ENCODE results near the gene SHMT2. TPM values are rescaled to one million over a fixed set of nuclear protein-coding genes. Genes with fewer than 3 reads are reported as not detected.
"Not testable (repeated sequence)": the region's sequence is repeated elsewhere in the genome, so short reads cannot be mapped to it uniquely, and the experiment has no call there.

SHMT2 gene
- total RNA-seq, 4 donors from 2014 or later = 45.2 to 66.4 (median 55.0) TPM

DNA sequence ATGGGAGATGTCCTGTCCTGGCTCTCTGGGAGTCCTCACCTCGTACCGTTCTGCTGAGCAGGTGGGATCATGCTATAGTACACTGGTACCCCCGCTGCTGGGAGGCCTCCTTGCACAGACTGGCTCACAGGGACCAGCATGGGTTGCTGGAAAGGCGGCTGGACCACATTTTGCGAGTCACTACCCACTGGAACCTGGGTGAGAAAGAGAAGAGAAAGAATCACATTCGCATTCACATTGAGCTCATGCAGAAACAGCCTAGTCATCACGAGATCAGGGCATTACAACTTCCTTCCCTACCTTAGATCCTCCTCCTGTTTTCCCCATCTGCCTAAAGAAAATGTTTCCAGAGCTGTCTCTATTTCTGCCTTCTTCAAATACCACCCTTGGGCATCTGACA is 38.8 kb downstream of the SHMT2 start:
- DNase-seq (ENCODE audit: low spot score) = no peak
- TF ChIP-seq, protein P1, sequence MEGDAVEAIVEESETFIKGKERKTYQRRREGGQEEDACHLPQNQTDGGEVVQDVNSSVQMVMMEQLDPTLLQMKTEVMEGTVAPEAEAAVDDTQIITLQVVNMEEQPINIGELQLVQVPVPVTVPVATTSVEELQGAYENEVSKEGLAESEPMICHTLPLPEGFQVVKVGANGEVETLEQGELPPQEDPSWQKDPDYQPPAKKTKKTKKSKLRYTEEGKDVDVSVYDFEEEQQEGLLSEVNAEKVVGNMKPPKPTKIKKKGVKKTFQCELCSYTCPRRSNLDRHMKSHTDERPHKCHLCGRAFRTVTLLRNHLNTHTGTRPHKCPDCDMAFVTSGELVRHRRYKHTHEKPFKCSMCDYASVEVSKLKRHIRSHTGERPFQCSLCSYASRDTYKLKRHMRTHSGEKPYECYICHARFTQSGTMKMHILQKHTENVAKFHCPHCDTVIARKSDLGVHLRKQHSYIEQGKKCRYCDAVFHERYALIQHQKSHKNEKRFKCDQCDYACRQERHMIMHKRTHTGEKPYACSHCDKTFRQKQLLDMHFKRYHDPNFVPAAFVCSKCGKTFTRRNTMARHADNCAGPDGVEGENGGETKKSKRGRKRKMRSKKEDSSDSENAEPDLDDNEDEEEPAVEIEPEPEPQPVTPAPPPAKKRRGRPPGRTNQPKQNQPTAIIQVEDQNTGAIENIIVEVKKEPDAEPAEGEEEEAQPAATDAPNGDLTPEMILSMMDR (IDR thresholded peaks at IDR 0.05) = no peak
- ATAC-seq (ENCODE audit: low FRiP score) = no peak

DNA sequence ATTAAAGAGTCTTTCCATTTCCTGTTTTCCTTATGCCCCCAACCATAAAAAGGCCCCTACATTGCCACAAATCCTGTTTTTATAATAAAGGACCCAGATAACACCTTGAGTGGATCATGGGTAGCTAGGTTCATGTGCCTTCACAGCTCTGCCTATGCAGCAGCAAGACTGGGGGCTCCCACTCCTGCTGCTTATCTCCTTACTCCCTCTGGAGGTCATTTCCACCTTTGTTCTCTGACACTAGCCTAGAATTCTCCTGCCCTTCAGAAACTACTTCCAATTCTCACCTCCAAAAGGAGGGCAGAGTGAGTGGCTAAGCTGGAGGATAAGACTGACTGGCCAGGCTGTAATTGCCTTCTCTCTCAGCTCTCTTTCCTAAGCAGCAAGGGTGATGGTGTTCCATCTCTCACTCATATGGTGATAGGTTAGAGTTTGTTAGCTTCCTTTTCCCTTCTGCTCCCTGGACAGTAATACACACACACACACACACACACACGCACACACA is 41.5 kb downstream of the SHMT2 start:
- TF ChIP-seq, protein P1 (IDR thresholded peaks at IDR 0.05) = no peak
- ATAC-seq (ENCODE audit: low FRiP score) = no peak

DNA sequence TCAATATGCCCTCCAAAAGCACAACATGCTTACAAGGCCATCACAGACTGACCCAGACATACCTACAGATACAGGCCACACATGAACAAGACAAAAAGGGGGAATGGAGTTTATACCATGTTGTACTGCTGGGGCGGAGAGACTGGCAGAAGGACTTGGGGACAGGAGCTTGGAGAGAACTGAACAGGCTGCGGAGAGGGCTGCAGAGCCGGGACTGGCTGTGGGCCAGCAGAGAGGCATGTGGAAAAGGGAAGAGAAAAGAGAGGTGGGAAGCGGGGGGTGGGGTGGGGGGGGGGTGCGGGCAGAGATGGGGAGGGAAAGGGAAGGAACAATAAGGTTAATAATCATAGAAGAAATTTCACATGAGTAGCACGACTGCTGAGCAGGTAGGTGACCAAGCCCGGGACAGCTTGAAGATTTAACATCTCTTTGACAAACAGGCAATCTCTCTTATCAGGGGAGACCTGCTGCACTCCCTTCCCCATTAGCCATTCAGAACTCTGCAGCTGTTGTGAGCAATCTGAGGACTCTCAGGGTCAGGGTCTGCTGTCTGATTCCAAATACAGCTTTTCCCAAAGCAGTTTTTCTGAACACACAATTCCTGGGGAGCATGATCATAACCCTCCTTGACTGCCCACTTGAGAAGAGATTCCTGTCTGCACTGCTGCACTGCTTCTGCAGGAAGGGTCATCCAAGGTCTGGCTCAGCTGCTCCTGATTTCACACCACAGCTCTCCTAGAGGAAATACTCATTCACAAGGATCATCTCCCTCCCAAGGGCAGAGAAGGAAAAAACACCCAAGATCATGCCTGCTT is 43.0 kb downstream of the SHMT2 start:
- ATAC-seq (ENCODE audit: low FRiP score) (no peak), DNase-seq (ENCODE audit: low spot score) (no peak)
- TF ChIP-seq, protein P1 (IDR thresholded peaks at IDR 0.05) = no peak

More for the DNA sequence above, 41.5 kb downstream of the SHMT2 start:
- DNase-seq (ENCODE audit: low spot score) = no peak

DNA sequence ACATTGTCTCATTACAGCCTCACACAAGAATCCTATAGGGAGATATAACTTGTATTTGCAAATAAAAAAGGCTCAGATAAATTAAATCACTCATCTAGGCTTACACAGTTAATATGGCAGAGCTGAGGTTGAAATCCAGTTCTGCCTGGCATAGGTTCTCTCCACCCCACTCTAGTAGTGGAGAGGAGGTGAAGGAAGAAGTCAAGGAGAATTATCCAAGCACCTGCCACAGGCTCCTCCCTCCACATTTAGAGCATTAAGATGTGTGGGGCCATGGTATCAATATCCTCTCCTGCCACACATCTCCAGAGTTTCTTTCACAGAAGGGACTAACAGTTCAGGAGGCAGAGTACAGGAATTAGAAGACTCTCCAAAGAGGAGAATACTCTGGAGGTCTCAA is 44.0 kb downstream of the SHMT2 start:
- ATAC-seq (ENCODE audit: low FRiP score) (no peak), DNase-seq (ENCODE audit: low spot score) (no peak)
- TF ChIP-seq, protein P1 (IDR thresholded peaks at IDR 0.05) = no peak

DNA sequence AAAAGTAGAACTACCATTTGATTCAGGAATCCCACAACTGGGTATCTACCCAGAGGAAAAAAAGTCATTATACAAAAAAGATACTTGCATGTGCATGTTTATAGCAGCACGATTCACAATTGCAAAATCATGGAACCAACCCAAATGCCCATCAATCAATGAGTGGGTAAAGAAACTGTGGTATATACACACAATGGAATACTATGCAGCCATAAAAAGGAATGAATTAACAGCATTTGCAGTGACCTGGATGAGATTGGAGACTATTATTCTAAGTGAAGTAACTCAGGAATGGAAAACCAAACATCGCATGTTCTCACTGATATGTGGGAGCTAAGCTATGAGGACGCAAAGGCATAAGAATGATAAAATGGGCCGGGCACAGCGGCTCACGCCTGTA is 46.7 kb downstream of the SHMT2 start:
- ATAC-seq (ENCODE audit: low FRiP score) = not testable (repeated sequence)

DNA sequence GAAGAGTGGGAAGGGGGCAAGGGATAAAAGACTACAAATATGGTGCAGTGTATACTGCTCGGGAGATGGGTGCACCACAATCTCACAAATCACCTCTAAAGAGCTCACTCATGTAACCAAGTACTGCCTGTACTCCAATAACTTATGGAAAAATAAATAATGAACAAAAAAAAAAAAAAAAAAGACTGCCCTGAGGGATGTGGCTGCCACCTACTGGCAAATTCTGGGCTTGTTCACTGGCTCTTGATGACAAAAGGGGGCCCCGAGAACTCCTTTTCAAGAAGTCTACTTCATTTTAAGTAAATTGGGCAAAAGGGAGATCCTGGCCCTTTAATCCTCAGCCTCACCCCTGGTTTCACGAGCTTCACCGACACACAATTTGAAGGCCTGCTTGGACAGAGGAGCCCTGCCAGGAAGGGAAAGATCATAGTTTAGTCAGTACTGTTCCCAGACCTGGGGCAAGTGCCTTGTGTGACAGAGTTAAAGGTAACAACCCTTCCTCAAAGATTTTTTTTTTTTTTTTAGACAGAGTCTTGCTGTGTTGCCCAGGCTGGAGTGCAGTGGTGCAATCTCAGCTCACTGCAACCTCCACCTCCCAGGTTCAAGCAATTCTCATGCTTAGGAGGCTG is 47.5 kb downstream of the SHMT2 start:
- TF ChIP-seq, protein P1 (IDR thresholded peaks at IDR 0.05) = no peak
- DNase-seq (ENCODE audit: low spot score) (no peak), ATAC-seq (ENCODE audit: low FRiP score) (no peak)

More for the DNA sequence above, 46.7 kb downstream of the SHMT2 start:
- not testable (repeated sequence) for DNase-seq (ENCODE audit: low spot score)

DNA sequence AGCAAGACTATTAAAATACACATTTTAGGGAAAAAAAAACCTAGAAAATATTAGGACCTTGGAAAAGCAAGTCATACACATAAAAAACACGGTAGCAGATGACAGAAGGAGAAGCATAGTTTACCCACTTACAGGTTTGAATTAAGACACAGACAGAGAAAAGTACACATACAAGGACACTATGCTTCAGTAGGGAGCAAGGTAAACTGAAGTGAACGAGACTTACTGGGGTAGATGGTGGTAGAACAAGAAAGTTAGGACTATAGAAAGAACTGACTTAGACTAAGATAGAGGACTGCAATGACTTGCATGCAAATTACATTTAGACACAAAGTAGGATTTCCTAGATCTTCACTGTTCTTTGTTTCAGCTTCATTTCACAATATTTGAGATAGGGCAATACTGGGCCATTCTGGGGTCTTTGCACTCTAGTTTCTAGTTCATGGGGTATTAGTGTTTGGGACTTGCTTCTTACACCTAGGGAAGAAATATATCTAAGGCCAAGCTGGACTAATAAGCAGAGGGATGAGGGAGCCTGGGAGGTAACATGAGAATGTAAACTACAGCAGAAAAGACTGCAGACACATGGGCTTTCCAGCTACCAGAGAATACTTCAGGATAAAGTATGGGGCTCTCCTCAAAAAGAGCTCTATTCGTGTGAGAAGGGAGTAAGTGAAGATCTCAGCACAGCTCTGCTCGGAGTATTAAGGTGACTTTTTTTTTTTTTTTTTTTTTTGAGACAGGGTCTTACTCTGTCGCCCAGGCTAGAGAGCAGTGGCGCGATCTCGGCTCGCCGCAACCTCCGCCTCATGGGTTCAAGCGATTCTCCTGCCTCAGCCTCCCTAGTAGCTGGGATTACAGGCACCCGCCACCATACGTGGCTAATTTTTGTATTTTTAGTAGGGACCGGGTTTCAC is 49.2 kb downstream of the SHMT2 start:
- no peak for ATAC-seq (ENCODE audit: low FRiP score)
- no peak for DNase-seq (ENCODE audit: low spot score)
- TF ChIP-seq, protein P1 (IDR thresholded peaks at IDR 0.05) = no peak
